HepG2 (cell line): ENCODE measurements around the gene LDB2. TPM values are rescaled to one million over a fixed set of nuclear protein-coding genes. Genes with fewer than 3 reads are reported as not detected.

Experiments used
- ATAC-seq: fragments of 200-7000 bp; cut with Tn5 transposase; 3 replicates; pipeline ENCODE4 v1.9.1; 2020; ENCODE audit warnings: mild to moderate bottlenecking, moderate library complexity
- BruUV-seq: library from RNA; stranded (reverse); fragments of 400-500 nt; replicated peaks from 2 replicates; lab custom pipeline; 2021; lab: Mats Ljungman, UMichigan
- CTCF ChIA-PET: fragments of 300-600 bp; formaldehyde crosslinking; extraction: SDS; loops from one replicate; lab custom pipeline; 2021; ENCODE audit warnings: low total read pairs, inconsistent platforms, low intra/inter-chr PET ratio; lab: Yijun Ruan, JAX
- POLR2A ChIA-PET: fragments of 350-600 bp; sonication (Branson Sonifier 250); formaldehyde crosslinking; loops from one replicate; lab custom pipeline; 2020; ENCODE audit warnings: antibody characterized with exemption, inconsistent platforms; lab: Yijun Ruan, JAX
- DNase-seq: peaks from one replicate; pipeline ENCODE4 v3.0.0-alpha.2; 2015; ENCODE audit warnings: low spot score
- FAIRE-seq: peaks from 3 replicates; lab custom pipeline; 2011; peaks lifted over from hg19 to GRCh38; lab: Jason Lieb, UNC
- H2AFZ ChIP-seq: one replicate; pipeline ENCODE4 v1.6.1; 2011; ENCODE audit warnings: low read length, inconsistent platforms
- H3K27ac ChIP-seq: fragments of 300-600 bp; 3 replicates; pipeline ENCODE4 v1.8.0; 2011; ENCODE audit warnings: mixed run types, mild to moderate bottlenecking, mixed read lengths, low read length, inconsistent platforms; ENCODE audit not compliant: insufficient read depth; ENCODE audit errors: extremely low read length
- H3K27me3 ChIP-seq, 2 experiments: fragments of 200-600 bp in 1 of 2; 2 replicates in 1 of 2; 3 replicates in 1 of 2; pipeline versions ENCODE4 v1.6.0 to v1.8.0; 2011; ENCODE audit warnings: low read length in 2 of 2, mild to moderate bottlenecking in 2 of 2, moderate library complexity in 2 of 2, inconsistent platforms in 1 of 2; ENCODE audit not compliant: insufficient read depth in 2 of 2, control insufficient read depth in 1 of 2
- H3K36me3 ChIP-seq, 2 experiments: fragments of 200-600 bp in 1 of 2; replicated peaks in 1 of 2; 2 replicates in 1 of 2; 3 replicates in 1 of 2; pipeline versions ENCODE4 v1.5.1 to v1.8.0; 2011; ENCODE audit warnings: low read length in 2 of 2, inconsistent platforms in 1 of 2; ENCODE audit not compliant: insufficient read depth in 2 of 2, control insufficient read depth in 1 of 2
- H3K4me1 ChIP-seq: 2 replicates; pipeline ENCODE4 v1.5.1; 2012; ENCODE audit warnings: low read length, inconsistent platforms; ENCODE audit not compliant: insufficient read depth
- H3K4me2 ChIP-seq: 2 replicates; pipeline ENCODE4 v1.6.0; 2011; ENCODE audit warnings: low read depth, low read length, inconsistent platforms
- H3K4me3 ChIP-seq, 3 experiments: fragments of 200-600 bp in 1 of 3; sonication (generic), shearing (Covaris generic) in 1 of 3; replicated peaks in 1 of 3; 2 replicates each; pipeline ENCODE4 v1.5.1; 2011 to 2016; ENCODE audit warnings: low read length in 3 of 3, inconsistent platforms in 2 of 3, low read depth in 2 of 3, mild to moderate bottlenecking in 2 of 3, control low read depth in 1 of 3, mixed read lengths in 1 of 3; ENCODE audit not compliant: insufficient read depth in 1 of 3
- H3K79me2 ChIP-seq: one replicate; pipeline ENCODE4 v1.6.1; 2011; ENCODE audit warnings: low read length, inconsistent platforms; ENCODE audit not compliant: insufficient read depth
- H3K9ac ChIP-seq: 2 replicates; pipeline ENCODE4 v1.6.0; 2011; ENCODE audit warnings: mild to moderate bottlenecking, low read depth, low read length, inconsistent platforms; ENCODE audit not compliant: insufficient read depth
- H3K9me3 ChIP-seq: 2 replicates; pipeline ENCODE4 v1.5.1; 2012; ENCODE audit warnings: mild to moderate bottlenecking, low read length
- H4K20me1 ChIP-seq: 2 replicates; pipeline ENCODE4 v1.6.0; 2011; ENCODE audit warnings: inconsistent platforms, mild to moderate bottlenecking, low read length, moderate library complexity; ENCODE audit not compliant: insufficient read depth
- CEBPG ChIP-seq: IDR thresholded peaks from 2 replicates; pipeline ENCODE4 v1.6.1; 2016
- CHCHD3 ChIP-seq: sonication (generic); formaldehyde crosslinking; IDR thresholded peaks from 2 replicates; pipeline ENCODE4 v1.8.0; 2022; ENCODE audit warnings: mild to moderate bottlenecking, missing genetic modification reagents, moderate library complexity
- FOXK1 ChIP-seq: sonication (generic); formaldehyde crosslinking; IDR thresholded peaks from 2 replicates; pipeline ENCODE4 v1.4.0; 2020; ENCODE audit warnings: low read depth, missing genetic modification reagents, borderline replicate concordance
- MBNL3 ChIP-seq: fragments of 250-450 bp; sonication (Bioruptor Pico); conservative IDR thresholded peaks from 2 replicates; pipeline ENCODE4 v1.8.0; 2022; ENCODE audit warnings: mild to moderate bottlenecking, inconsistent platforms
- NR0B2 ChIP-seq: sonication (generic); formaldehyde crosslinking; IDR thresholded peaks from 2 replicates; pipeline ENCODE4 v1.4.0; 2020; ENCODE audit warnings: mild to moderate bottlenecking, missing genetic modification reagents
- PRDM15 ChIP-seq: sonication (generic); formaldehyde crosslinking; IDR thresholded peaks from 2 replicates; pipeline ENCODE4 v1.4.0; 2020; ENCODE audit warnings: missing genetic modification reagents
- ZNF142 ChIP-seq: sonication (generic); formaldehyde crosslinking; IDR thresholded peaks from 2 replicates; pipeline ENCODE4 v1.4.0; 2020; ENCODE audit warnings: missing genetic modification reagents
- ZNF33B ChIP-seq: sonication (generic); formaldehyde crosslinking; IDR thresholded peaks from 2 replicates; pipeline ENCODE4 v1.5.1; 2020; ENCODE audit warnings: mild to moderate bottlenecking, missing genetic modification reagents
- ZNF740 ChIP-seq: sonication (generic); formaldehyde crosslinking; IDR thresholded peaks from 2 replicates; pipeline ENCODE4 v1.4.0; 2020; ENCODE audit warnings: missing genetic modification reagents
- ZSCAN9 ChIP-seq: IDR thresholded peaks from 2 replicates; pipeline ENCODE4 v1.6.1; 2016; ENCODE audit warnings: borderline replicate concordance
- WGBS: methylation state at CpG from one replicate; pipeline ENCODE4 v1.1.6; 2017; ENCODE audit warnings: low lambda C conversion rate; 5-methylcytosine and 5-hydroxymethylcytosine counted together
- in situ Hi-C: cut with HindIII; loops from 2 replicates; pipeline ENCODE4 v1.10.0; 2017; ENCODE audit warnings: low pct_unique_long_range_greater_than_20kb; ENCODE audit not compliant: extremely low pct_ligation_motif_present
- intact Hi-C: fragments of 100-400 bp; cut with micrococcal nuclease; formaldehyde crosslinking; loops from one replicate; pipeline ENCODE4 v1.10.0; 2022; ENCODE audit not compliant: unreplicated experiment
- polyA plus RNA-seq, 8 experiments: library from polyadenylated mRNA; depleted of rRNA in 3 of 8; stranded (reverse) in 7 of 8; unstranded in 1 of 8; fragments of >200 nt; fragmentation: Illumina TruSeq in 4 of 8; extraction: Trizol in 4 of 8; gene quantifications; 2 replicates each; pipeline versions ENCODE4 v1.2.1 to v1.2.3, GENCODE V29; 2011 to 2016; ENCODE audit warnings: low read depth in 4 of 8, missing spikeins in 1 of 8, mixed read lengths in 1 of 8; ENCODE audit not compliant: insufficient read depth in 1 of 8
- total RNA-seq, 5 experiments: library from RNA; depleted of rRNA; stranded (reverse); fragments of >200 nt; fragmentation: Illumina TruSeq; extraction: Trizol; gene quantifications; 2 replicates each; pipeline ENCODE4 v1.2.3, GENCODE V29; 2016; ENCODE audit warnings: low read depth in 1 of 5
- TF ChIP-seq, protein P1 (sequence below): sonication (generic); formaldehyde crosslinking; IDR thresholded peaks from 2 replicates; pipeline ENCODE4 v1.4.0; 2020; ENCODE audit warnings: missing genetic modification reagents; ENCODE audit errors: not compliant biosample characterization
- TF ChIP-seq, protein P2 (sequence below): sonication (generic); formaldehyde crosslinking; IDR thresholded peaks from 2 replicates; pipeline ENCODE4 v1.4.0; 2020; ENCODE audit warnings: missing genetic modification reagents

LDB2 gene
- total and polyA plus RNA-seq, 2 of the 13 experiments (the other 11 are each of a cell fraction or from before 2014, with no cell fraction given): not detected

- Histone ChIP-seq H3K27ac (no peak overlapping the region), H3K9ac (no peak overlapping the region), H2AFZ (no peak overlapping the region), H3K27me3 (0 out of 5 replicates have a peak, but pooled peaks cover 0 to 3% of the 10 kb centered on the region in 2 experiments), H3K36me3 (no peaks in the 10 kb centered on the region), H4K20me1 (no peaks in the 10 kb centered on the region), H3K4me2 (no peak overlapping the region), H3K9me3 (no peaks in the 10 kb centered on the region), H3K4me3 (no peak overlapping the region), H3K79me2 (no peaks in the 10 kb centered on the region), H3K4me1 (peaks cover 3% of the 10 kb centered on the region; the same call in 1 of the 2 replicates)
- CTCF ChIA-PET: no interaction called here
- 59% methylated on average over 3 of the region's 3 CpGs for WGBS
- no TSS peak for BruUV-seq
- DNase-seq: no peak
- in situ Hi-C loops (no loop called here), intact Hi-C loops (no loop called here)
- POLR2A ChIA-PET: no interaction called here
- no peak for FAIRE-seq
- ATAC-seq: no peak
- TF ChIP-seq NR0B2 (CRISPR knock-in tag) (no peak), PRDM15 (no peak), ZSCAN9 (CRISPR knock-in tag) (no peak), ZNF33B (CRISPR knock-in tag) (no peak), MBNL3 (CRISPR knock-in tag) (no peak), CEBPG (no peak), ZNF142 (CRISPR knock-in tag) (no peak), CHCHD3 (CRISPR knock-in tag) (no peak), FOXK1 (CRISPR knock-in tag) (no peak), ZNF740 (CRISPR knock-in tag) (no peak)
- TF ChIP-seq, protein P1, sequence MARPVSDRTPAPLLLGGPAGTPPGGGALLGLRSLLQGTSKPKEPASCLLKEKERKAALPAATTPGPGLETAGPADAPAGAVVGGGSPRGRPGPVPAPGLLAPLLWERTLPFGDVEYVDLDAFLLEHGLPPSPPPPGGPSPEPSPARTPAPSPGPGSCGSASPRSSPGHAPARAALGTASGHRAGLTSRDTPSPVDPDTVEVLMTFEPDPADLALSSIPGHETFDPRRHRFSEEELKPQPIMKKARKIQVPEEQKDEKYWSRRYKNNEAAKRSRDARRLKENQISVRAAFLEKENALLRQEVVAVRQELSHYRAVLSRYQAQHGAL (CRISPR knock-in tag): no peak
- TF ChIP-seq, protein P2, sequence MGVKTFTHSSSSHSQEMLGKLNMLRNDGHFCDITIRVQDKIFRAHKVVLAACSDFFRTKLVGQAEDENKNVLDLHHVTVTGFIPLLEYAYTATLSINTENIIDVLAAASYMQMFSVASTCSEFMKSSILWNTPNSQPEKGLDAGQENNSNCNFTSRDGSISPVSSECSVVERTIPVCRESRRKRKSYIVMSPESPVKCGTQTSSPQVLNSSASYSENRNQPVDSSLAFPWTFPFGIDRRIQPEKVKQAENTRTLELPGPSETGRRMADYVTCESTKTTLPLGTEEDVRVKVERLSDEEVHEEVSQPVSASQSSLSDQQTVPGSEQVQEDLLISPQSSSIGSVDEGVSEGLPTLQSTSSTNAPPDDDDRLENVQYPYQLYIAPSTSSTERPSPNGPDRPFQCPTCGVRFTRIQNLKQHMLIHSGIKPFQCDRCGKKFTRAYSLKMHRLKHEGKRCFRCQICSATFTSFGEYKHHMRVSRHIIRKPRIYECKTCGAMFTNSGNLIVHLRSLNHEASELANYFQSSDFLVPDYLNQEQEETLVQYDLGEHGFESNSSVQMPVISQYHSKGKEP (CRISPR knock-in tag): no peak
Measured at GRCh38 chr4:16812041-16812440, 86.4 kb downstream of the LDB2 start.
